IPS DF 6.9 (cell line): ENCODE data around the gene CCM2.

Source experiments
- DNase-seq: peaks from one replicate; pipeline ENCODE4 v3.0.0-alpha.2; 2013; ENCODE audit warnings: low read depth, low spot score
- H3K27ac ChIP-seq: one replicate; pipeline ENCODE4 v1.5.1; 2013; ENCODE audit warnings: low read length, control low read depth
- H3K27me3 ChIP-seq: 2 replicates; pipeline ENCODE4 v1.6.1; 2013; ENCODE audit warnings: mild to moderate bottlenecking, low read length; ENCODE audit not compliant: control insufficient read depth, insufficient read depth
- H3K36me3 ChIP-seq: 2 replicates; pipeline ENCODE4 v1.6.1; 2013; ENCODE audit warnings: low read length; ENCODE audit not compliant: control insufficient read depth, insufficient read depth
- H3K4me1 ChIP-seq: 2 replicates; pipeline ENCODE4 v1.6.1; 2013; ENCODE audit warnings: low read length; ENCODE audit not compliant: control insufficient read depth, insufficient read depth
- H3K4me3 ChIP-seq: 2 replicates; pipeline ENCODE4 v1.5.1; 2013; ENCODE audit warnings: mild to moderate bottlenecking, low read length
- H3K9me3 ChIP-seq: 2 replicates; pipeline ENCODE4 v1.6.1; 2013; ENCODE audit warnings: low read length, inconsistent platforms; ENCODE audit not compliant: control insufficient read depth, insufficient read depth
- WGBS: extraction: QIAGEN DNeasy Blood & Tissue Kit; methylation state at CpG from one replicate; pipeline ENCODE4 v1.1.7; 2013; ENCODE audit warnings: mixed read lengths, missing lambda C conversion rate; ENCODE audit not compliant: insufficient read length, insufficient coverage; 5-methylcytosine and 5-hydroxymethylcytosine counted together

CCM2 gene

GRCh38 chr7:45035371-45035770 lies 35.4 kb downstream of the CCM2 start:
- no peak for DNase-seq
- WGBS, result no CpG with 5 or more reads among the region's 5 CpGs
- Histone ChIP-seq H3K27ac (no peak overlapping the region), H3K4me3 (no peak overlapping the region), H3K36me3 (peaks cover 3% of the 10 kb centered on the region; the same call in 1 of the 2 replicates), H3K4me1 (peaks cover 1% of the 10 kb centered on the region; the same call in 1 of the 2 replicates), H3K27me3 (no peaks in the 10 kb centered on the region), H3K9me3 (no peaks in the 10 kb centered on the region)

DNA sequence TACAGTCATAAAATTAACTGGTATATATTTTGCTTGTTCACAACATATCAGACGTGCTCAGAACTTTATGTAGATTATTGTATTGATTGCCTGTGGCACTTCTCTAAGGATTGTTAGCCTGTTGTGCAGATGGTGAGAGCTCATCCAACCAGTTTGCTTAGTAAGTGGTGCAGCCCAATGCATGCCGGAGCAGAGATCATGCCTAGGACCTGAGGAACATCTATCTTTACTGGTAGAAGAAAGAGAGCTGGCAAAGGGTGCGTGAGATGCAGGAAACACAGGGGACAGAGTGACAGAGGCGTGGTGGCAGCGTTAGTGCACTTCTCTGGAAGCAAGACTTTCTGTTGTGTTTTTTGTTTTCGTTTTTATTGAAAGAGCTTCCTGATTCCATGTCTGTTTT lies 35.9 kb downstream of the CCM2 start:
- no peak overlapping the region for H3K4me3 ChIP-seq
- peaks cover 1% of the 10 kb centered on the region; the same call in 1 of the 2 replicates for H3K4me1 ChIP-seq
- no peak for DNase-seq
- peaks cover 3% of the 10 kb centered on the region; the same call in 1 of the 2 replicates for H3K36me3 ChIP-seq
- H3K9me3 ChIP-seq, result no peaks in the 10 kb centered on the region
- WGBS, result no CpG with 5 or more reads among the region's 6 CpGs
- no peaks in the 10 kb centered on the region for H3K27me3 ChIP-seq
- no peak overlapping the region for H3K27ac ChIP-seq

DNA sequence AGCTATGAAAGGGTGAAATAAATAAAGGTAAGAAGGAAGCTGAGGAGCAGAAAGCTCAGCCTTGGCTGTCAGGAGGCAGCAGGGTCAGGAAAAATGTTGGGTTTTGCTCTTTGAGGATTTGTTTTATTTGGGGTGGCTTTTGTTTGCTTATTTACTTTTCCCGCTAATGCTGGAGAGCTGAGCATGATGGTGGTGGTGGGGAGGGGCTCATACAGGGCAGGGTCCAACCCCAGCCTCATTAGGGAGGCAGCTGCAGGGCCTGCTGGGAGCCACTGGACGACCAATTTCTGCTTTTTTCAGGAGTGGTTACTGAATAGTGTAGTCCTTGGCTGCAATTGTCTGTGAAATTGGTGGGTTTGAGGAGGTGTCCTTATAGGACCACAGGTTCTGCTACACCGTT lies 36.3 kb downstream of the CCM2 start:
- no peaks in the 10 kb centered on the region for H3K27me3 ChIP-seq
- H3K9me3 ChIP-seq, result no peaks in the 10 kb centered on the region
- peaks cover 3% of the 10 kb centered on the region; the same call in 1 of the 2 replicates for H3K36me3 ChIP-seq
- H3K4me3 ChIP-seq, result no peak overlapping the region
- WGBS, result no CpG with 5 or more reads among the region's 3 CpGs
- peaks cover 1% of the 10 kb centered on the region; the same call in 1 of the 2 replicates for H3K4me1 ChIP-seq
- H3K27ac ChIP-seq, result no peak overlapping the region
- DNase-seq, result no peak

DNA sequence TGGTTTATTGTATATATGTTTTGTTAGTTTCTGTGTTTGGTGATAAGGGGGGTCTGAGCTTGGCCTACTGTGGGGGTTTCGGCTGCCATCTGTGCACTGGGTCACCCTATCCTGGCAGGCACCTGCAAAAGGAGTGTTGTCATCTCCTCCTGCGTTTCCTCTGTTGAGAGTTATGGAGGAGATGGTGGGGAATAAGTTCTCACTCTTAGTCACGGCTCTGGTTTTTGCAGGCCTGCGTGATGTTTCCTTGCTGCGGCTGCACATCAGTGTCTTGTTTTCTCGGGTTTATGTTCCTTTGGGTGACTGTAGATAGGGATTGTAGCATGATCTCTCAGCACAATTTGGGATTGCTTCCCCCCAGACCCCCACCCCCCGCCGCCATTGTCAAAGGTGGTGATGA lies 36.8 kb downstream of the CCM2 start:
- Histone ChIP-seq H3K36me3 (peaks cover 3% of the 10 kb centered on the region; the same call in 1 of the 2 replicates), H3K4me3 (no peak overlapping the region), H3K4me1 (peaks cover under 1% of the 10 kb centered on the region; the same call in 1 of the 2 replicates), H3K9me3 (no peaks in the 10 kb centered on the region), H3K27me3 (no peaks in the 10 kb centered on the region), H3K27ac (no peak overlapping the region)
- no peak for DNase-seq
- WGBS, result no CpG with 5 or more reads among the region's 8 CpGs

DNA sequence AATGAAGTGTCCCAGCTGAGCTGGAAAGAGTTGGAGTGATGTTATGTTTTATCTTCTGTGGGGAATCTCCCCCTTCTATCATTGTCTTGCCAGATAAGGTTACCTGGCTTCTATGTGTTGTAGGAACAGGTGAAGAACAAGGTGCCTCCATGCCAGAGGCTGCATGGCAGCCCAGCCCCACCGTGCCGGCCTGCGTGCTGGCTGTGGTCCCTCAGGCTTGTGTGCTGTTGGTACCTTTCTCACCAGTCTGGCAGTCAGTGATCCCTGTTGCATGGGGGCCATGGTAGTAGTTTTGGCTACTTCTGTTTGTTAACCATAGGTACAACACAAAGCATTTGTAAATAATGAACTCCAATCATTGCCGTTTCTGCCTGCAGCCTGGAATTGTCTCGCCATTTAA lies 37.9 kb downstream of the CCM2 start:
- H3K4me1 ChIP-seq, result no peaks in the 10 kb centered on the region
- no peak overlapping the region for H3K4me3 ChIP-seq
- no peak for DNase-seq
- H3K27me3 ChIP-seq, result no peaks in the 10 kb centered on the region
- peaks cover 3% of the 10 kb centered on the region; the same call in 1 of the 2 replicates for H3K36me3 ChIP-seq
- H3K27ac ChIP-seq, result no peak overlapping the region
- H3K9me3 ChIP-seq, result no peaks in the 10 kb centered on the region
- WGBS, result no CpG with 5 or more reads among the region's 5 CpGs

- Histone ChIP-seq H3K9me3 (no peaks in the 10 kb centered on the region), H3K27ac (no peak overlapping the region), H3K27me3 (no peaks in the 10 kb centered on the region), H3K4me1 (no peaks in the 10 kb centered on the region), H3K4me3 (no peak overlapping the region), H3K36me3 (peaks cover 3% of the 10 kb centered on the region; the same call in 1 of the 2 replicates)
- WGBS, result no CpG with 5 or more reads among the region's 5 CpGs
- DNase-seq, result no peak
These were observed 39.1 kb downstream of the CCM2 start for GRCh38 chr7:45039106-45039505.

DNA sequence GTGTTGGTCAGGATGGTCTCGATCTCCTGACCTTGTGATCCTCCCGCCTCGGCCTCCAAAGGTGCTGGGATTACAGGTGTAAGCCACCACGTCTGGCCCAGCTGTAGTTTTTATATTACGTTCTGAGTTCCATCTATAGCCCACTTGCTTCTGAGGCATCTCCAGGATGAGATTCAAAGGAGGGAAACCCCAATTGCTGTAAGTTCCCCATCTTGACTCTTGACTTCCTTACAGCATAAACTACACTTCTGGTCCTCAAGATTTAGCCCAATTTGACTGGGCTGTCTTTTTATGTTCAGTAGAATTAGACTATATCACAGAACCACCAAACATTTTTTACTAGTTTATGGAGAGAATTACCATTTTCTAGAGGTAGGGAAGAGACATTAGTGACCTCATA lies 44.3 kb downstream of the CCM2 start:
- Histone ChIP-seq H3K4me3 (no peak overlapping the region), H3K9me3 (no peaks in the 10 kb centered on the region), H3K27me3 (no peaks in the 10 kb centered on the region), H3K36me3 (no peaks in the 10 kb centered on the region; the same call in 1 of the 2 replicates), H3K27ac (no peak overlapping the region), H3K4me1 (no peaks in the 10 kb centered on the region)
- no peak for DNase-seq
- WGBS, result no CpG with 5 or more reads among the region's 5 CpGs

GRCh38 chr7:45048748-45049147 lies 48.7 kb downstream of the CCM2 start:
- Histone ChIP-seq H3K36me3 (no peaks in the 10 kb centered on the region), H3K27ac (no peak overlapping the region), H3K4me3 (no peak overlapping the region), H3K27me3 (no peaks in the 10 kb centered on the region), H3K4me1 (no peaks in the 10 kb centered on the region), H3K9me3 (no peaks in the 10 kb centered on the region)
- DNase-seq, result no peak
- WGBS, result no CpG with 5 or more reads among the region's 1 CpG

GRCh38 chr7:45050198-45050597 lies 50.2 kb downstream of the CCM2 start:
- WGBS, result no CpG with 5 or more reads among the region's 2 CpGs
- Histone ChIP-seq H3K9me3 (no peaks in the 10 kb centered on the region), H3K27ac (no peak overlapping the region), H3K4me3 (no peak overlapping the region), H3K4me1 (no peaks in the 10 kb centered on the region), H3K27me3 (no peaks in the 10 kb centered on the region), H3K36me3 (no peaks in the 10 kb centered on the region)
- DNase-seq, result no peak

DNA sequence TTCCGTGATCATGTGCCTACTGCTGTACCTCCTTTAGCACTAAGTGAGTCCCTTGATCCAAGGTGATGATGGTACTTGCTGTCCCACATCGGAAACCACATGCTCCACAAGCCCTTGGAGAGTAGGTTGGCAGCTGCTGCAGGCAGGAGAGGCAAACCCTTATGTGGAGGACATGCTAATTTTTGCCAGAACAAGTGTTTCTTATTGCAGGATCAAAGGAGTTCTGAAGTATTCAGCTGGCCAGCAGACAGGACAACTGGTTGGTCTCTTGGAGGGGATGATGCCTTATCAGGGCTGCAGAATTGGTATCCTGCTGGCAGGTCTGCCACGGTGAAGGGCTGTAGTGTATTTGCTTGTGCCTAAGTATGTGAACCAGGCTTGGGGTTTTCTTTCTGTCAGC lies 52.0 kb downstream of the CCM2 start:
- Histone ChIP-seq H3K36me3 (no peaks in the 10 kb centered on the region), H3K9me3 (no peaks in the 10 kb centered on the region), H3K27me3 (no peaks in the 10 kb centered on the region), H3K4me3 (no peak overlapping the region), H3K27ac (no peak overlapping the region), H3K4me1 (no peaks in the 10 kb centered on the region)
- no CpG with 5 or more reads among the region's 3 CpGs for WGBS
- no peak for DNase-seq

- H3K9me3 ChIP-seq, result no peaks in the 10 kb centered on the region
These were observed 53.4 kb downstream of the CCM2 start for GRCh38 chr7:45053401-45053800.

More at GRCh38 chr7:45053401-45053800, 53.4 kb downstream of the CCM2 start:
- Histone ChIP-seq H3K4me1 (no peaks in the 10 kb centered on the region), H3K36me3 (no peaks in the 10 kb centered on the region), H3K27ac (no peak overlapping the region), H3K4me3 (no peak overlapping the region), H3K27me3 (no peaks in the 10 kb centered on the region)
- no peak for DNase-seq
- WGBS, result no CpG with 5 or more reads among the region's 6 CpGs
